Measurements from ENCODE around the gene PKHD1.

DNA sequence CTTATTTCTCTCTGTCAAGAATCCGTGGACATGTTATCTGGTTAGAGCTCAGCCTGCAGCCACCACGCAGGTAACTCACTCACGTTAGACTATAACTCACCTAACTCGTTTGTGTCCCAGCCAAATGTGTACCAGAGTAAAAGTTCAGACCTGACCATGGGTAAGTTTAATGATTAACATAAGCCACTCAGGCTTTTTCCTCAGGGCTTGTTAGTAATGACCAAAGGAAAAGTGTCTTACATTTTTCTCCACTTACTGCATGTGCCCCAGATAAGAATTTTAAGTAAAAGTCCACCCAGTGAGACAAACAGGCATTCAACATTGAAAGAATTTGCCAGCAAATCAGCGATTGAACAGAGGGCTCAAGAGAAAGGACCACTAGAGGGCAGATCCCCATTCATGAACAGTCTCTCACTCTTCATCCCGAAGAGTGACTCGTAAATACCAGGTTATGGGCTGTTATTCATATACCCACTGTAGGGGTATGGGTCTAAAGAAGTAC lies at the start of gene PKHD1:
- TF ChIP-seq, protein P1, sequence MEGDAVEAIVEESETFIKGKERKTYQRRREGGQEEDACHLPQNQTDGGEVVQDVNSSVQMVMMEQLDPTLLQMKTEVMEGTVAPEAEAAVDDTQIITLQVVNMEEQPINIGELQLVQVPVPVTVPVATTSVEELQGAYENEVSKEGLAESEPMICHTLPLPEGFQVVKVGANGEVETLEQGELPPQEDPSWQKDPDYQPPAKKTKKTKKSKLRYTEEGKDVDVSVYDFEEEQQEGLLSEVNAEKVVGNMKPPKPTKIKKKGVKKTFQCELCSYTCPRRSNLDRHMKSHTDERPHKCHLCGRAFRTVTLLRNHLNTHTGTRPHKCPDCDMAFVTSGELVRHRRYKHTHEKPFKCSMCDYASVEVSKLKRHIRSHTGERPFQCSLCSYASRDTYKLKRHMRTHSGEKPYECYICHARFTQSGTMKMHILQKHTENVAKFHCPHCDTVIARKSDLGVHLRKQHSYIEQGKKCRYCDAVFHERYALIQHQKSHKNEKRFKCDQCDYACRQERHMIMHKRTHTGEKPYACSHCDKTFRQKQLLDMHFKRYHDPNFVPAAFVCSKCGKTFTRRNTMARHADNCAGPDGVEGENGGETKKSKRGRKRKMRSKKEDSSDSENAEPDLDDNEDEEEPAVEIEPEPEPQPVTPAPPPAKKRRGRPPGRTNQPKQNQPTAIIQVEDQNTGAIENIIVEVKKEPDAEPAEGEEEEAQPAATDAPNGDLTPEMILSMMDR (IDR thresholded peaks at IDR 0.05), result no peak
- no peak for TF ChIP-seq POLR2AphosphoS5 (IDR thresholded peaks at IDR 0.05; ENCODE audit: insufficient read depth in 1 of 2, low read depth in 1 of 2)
